Left lung (tissue), 10 donors: Measurements from ENCODE around the gene TNFRSF11A. TPM values are rescaled to one million over a fixed set of nuclear protein-coding genes. Genes with fewer than 3 reads are reported as not detected.

Source experiments
- ATAC-seq: fragments of 200-7000 bp; cut with Tn5 transposase; one replicate; pipeline ENCODE4 v1.9.1; 2020; ENCODE audit warnings: moderate library complexity
- DNase-seq, 4 donors: peaks; one replicate each; pipeline ENCODE4 v3.0.0-alpha.2; 2013 to 2020
- H3K27ac ChIP-seq, 2 donors: fragments of 200-600 bp; sonication (generic) in 1 of 2; one replicate each; pipeline versions ENCODE4 v1.5.0 to v1.8.0; 2020 to 2021
- H3K27me3 ChIP-seq, 2 donors: fragments of 200-600 bp; sonication (generic) in 1 of 2; one replicate each; pipeline versions ENCODE4 v1.5.0 to v1.8.0; 2020 to 2021
- H3K36me3 ChIP-seq, 2 donors: fragments of 200-600 bp; sonication (generic) in 1 of 2; one replicate each; pipeline versions ENCODE4 v1.5.0 to v1.8.0; 2020 to 2021
- H3K4me1 ChIP-seq, 2 donors: fragments of 200-600 bp; one replicate each; pipeline ENCODE4 v1.8.0; 2021
- H3K4me3 ChIP-seq, 2 donors: fragments of 200-600 bp; sonication (generic) in 1 of 2; one replicate each; pipeline versions ENCODE4 v1.5.0 to v1.8.0; 2020 to 2021; ENCODE audit warnings: mild to moderate bottlenecking in 1 of 2
- H3K9me3 ChIP-seq, 2 donors: fragments of 200-600 bp; sonication (generic) in 1 of 2; one replicate each; pipeline versions ENCODE4 v1.5.0 to v1.8.0; 2020 to 2021
- intact Hi-C, 2 donors: fragments of 100-400 bp; cut with DNase I; formaldehyde crosslinking; loops; one replicate each; pipeline versions ENCODE4 v1.11.2 to v1.14.2; 2022
- polyA plus RNA-seq, 6 donors: library from polyadenylated mRNA; unstranded; fragments of 120-200 nt; gene quantifications; one replicate each; pipeline ENCODE4 v1.2.1, GENCODE V29; 2013; ENCODE audit not compliant: insufficient read length in 6 of 6
- total RNA-seq, 2 donors: library from RNA; stranded (reverse); fragmentation: NEBNext Ultra II Directional; extraction: Animal tissue kit (Norgen Biotek cat#: 25700); gene quantifications; one replicate each; pipeline ENCODE4 v1.2.1, GENCODE V29; 2021
- TF ChIP-seq, protein P1 (sequence below), 2 donors: fragments of 200-600 bp; sonication (generic) in 1 of 2; IDR thresholded peaks; one replicate each; pipeline versions ENCODE4 v1.5.0 to v1.8.0; 2021; ENCODE audit warnings: antibody characterized with exemption in 2 of 2
- donor health status: DM: no; HTN: yes; CAD: no.
- donor health status: DM: no; HTN: no; CAD: no.

TNFRSF11A gene
- total and polyA plus RNA-seq, 8 donors: 2.5 to 8.9 (median 4.2) TPM

GRCh38 chr18:62361288-62361687, 36.2 kb downstream of the TNFRSF11A start:
- H3K4me3 ChIP-seq: no peak overlapping the region
- H3K36me3 ChIP-seq: no peaks in the 10 kb centered on the region
- TF ChIP-seq, protein P1, sequence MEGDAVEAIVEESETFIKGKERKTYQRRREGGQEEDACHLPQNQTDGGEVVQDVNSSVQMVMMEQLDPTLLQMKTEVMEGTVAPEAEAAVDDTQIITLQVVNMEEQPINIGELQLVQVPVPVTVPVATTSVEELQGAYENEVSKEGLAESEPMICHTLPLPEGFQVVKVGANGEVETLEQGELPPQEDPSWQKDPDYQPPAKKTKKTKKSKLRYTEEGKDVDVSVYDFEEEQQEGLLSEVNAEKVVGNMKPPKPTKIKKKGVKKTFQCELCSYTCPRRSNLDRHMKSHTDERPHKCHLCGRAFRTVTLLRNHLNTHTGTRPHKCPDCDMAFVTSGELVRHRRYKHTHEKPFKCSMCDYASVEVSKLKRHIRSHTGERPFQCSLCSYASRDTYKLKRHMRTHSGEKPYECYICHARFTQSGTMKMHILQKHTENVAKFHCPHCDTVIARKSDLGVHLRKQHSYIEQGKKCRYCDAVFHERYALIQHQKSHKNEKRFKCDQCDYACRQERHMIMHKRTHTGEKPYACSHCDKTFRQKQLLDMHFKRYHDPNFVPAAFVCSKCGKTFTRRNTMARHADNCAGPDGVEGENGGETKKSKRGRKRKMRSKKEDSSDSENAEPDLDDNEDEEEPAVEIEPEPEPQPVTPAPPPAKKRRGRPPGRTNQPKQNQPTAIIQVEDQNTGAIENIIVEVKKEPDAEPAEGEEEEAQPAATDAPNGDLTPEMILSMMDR (IDR thresholded peaks at IDR 0.05): no peak
- ATAC-seq: no peak
- H3K27ac ChIP-seq: no peak overlapping the region
- DNase-seq: no peak
- H3K4me1 ChIP-seq: no peaks in the 10 kb centered on the region
- H3K27me3 ChIP-seq: no peaks in the 10 kb centered on the region
- intact Hi-C loops: no loop called here
- H3K9me3 ChIP-seq: no peaks in the 10 kb centered on the region

- H3K27me3 ChIP-seq: no peaks in the 10 kb centered on the region
- H3K4me3 ChIP-seq: no peak overlapping the region
- H3K4me1 ChIP-seq: no peaks in the 10 kb centered on the region
- H3K27ac ChIP-seq: no peak overlapping the region
- H3K9me3 ChIP-seq: no peaks in the 10 kb centered on the region
- ATAC-seq (no peak), DNase-seq (no peak)
- TF ChIP-seq, protein P1 (IDR thresholded peaks at IDR 0.05): no peak
- intact Hi-C loops: no loop called here
- H3K36me3 ChIP-seq: no peaks in the 10 kb centered on the region
Observed at GRCh38 chr18:62364558-62364957, 39.4 kb downstream of the TNFRSF11A start.

GRCh38 chr18:62365420-62365819, 40.3 kb downstream of the TNFRSF11A start:
- DNase-seq (no peak), ATAC-seq (no peak)
- Histone ChIP-seq H3K27ac (no peak overlapping the region), H3K27me3 (no peaks in the 10 kb centered on the region), H3K4me1 (no peaks in the 10 kb centered on the region), H3K9me3 (no peaks in the 10 kb centered on the region), H3K36me3 (no peaks in the 10 kb centered on the region), H3K4me3 (no peak overlapping the region)
- intact Hi-C loops: no loop called here
- TF ChIP-seq, protein P1 (IDR thresholded peaks at IDR 0.05): no peak

DNA sequence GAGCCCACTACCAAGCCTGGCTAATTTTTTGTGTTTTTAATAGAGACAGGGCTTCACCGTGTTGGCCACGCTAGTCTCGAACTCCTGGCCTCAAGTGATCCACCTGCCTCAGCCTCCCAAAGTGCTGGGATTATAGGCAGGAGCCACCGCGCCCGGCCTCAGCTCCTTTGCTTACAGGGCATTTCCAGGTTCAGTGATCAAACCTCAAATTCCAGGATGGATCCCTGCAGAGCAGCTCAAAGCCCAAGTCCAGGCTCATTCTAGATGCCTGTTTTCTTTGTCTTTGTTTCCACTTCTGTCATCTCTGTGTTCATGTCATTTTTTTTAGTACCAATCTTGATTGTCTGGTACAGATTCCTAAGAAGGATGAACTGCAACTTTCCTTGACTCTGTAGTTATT, 41.9 kb downstream of the TNFRSF11A start:
- Histone ChIP-seq H3K27me3 (no peaks in the 10 kb centered on the region), H3K4me3 (no peak overlapping the region), H3K4me1 (no peaks in the 10 kb centered on the region), H3K9me3 (no peaks in the 10 kb centered on the region), H3K27ac (no peak overlapping the region), H3K36me3 (no peaks in the 10 kb centered on the region)
- TF ChIP-seq, protein P1 (IDR thresholded peaks at IDR 0.05): no peak
- DNase-seq: no peak
- intact Hi-C loops: no loop called here
- no peak for ATAC-seq

- H3K27me3 ChIP-seq: no peaks in the 10 kb centered on the region
- DNase-seq (no peak), ATAC-seq (no peak)
- intact Hi-C loops: no loop called here
- TF ChIP-seq, protein P1 (IDR thresholded peaks at IDR 0.05): no peak
- H3K4me3 ChIP-seq: no peak overlapping the region
- no peaks in the 10 kb centered on the region for H3K4me1 ChIP-seq
- H3K9me3 ChIP-seq: no peaks in the 10 kb centered on the region
- H3K36me3 ChIP-seq: no peaks in the 10 kb centered on the region
- no peak overlapping the region for H3K27ac ChIP-seq
Observed at GRCh38 chr18:62368100-62368499, 43.0 kb downstream of the TNFRSF11A start.
